Rectal smooth muscle tissue (tissue), 1 donor: ENCODE results near the gene VAMP2.

Experiments used
- H3K27ac ChIP-seq: one replicate; pipeline ENCODE4 v1.7.0; 2013; ENCODE audit warnings: low read depth, low read length, inconsistent platforms
- H3K27me3 ChIP-seq: one replicate; pipeline ENCODE4 v1.7.0; 2013; ENCODE audit warnings: low read length; ENCODE audit not compliant: control insufficient read depth, insufficient read depth
- H3K36me3 ChIP-seq: one replicate; pipeline ENCODE4 v1.7.0; 2013; ENCODE audit warnings: low read length; ENCODE audit not compliant: control insufficient read depth, insufficient read depth
- H3K4me1 ChIP-seq: one replicate; pipeline ENCODE4 v1.7.0; 2013; ENCODE audit warnings: low read length; ENCODE audit not compliant: control insufficient read depth, insufficient read depth
- H3K4me3 ChIP-seq: one replicate; pipeline ENCODE4 v1.7.0; 2013; ENCODE audit warnings: low read length
- H3K9ac ChIP-seq: one replicate; pipeline ENCODE4 v1.7.0; 2013; ENCODE audit warnings: low read length

VAMP2 gene

DNA sequence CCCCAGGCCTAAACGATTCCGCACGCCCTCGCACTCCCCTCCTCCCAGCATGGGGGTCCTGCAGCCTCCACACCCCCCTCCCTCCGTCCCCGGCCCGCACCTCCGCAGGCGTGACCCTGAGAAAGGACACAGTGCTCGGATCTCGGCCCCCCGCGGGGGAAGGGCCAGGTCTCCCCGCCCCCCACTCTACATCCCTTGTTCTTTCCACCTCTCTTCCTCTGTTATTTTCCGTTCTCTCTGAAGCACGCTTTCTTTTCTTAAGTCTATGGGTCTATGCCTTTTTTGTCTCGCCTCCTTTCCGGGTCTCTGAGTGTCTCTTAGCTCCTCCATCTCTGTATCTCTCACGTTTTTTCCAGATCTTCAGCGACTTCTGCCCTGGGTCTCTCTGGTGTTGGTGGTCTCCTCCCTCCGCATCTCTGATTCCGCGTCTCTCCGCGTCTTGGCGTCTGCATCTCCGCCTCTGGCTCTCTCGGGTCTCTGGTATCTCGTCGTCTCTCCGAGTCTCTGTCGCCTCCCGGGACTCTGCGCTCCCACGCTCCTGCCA, 36.7 kb downstream of the VAMP2 start:
- Histone ChIP-seq H3K27me3 (peaks cover 18% of the 10 kb centered on the region), H3K27ac (peak overlapping the region; percentile 6), H3K4me3 (peak overlapping the region; percentile 75), H3K9ac (no peak overlapping the region), H3K4me1 (peaks cover 18% of the 10 kb centered on the region), H3K36me3 (no peaks in the 10 kb centered on the region)

DNA sequence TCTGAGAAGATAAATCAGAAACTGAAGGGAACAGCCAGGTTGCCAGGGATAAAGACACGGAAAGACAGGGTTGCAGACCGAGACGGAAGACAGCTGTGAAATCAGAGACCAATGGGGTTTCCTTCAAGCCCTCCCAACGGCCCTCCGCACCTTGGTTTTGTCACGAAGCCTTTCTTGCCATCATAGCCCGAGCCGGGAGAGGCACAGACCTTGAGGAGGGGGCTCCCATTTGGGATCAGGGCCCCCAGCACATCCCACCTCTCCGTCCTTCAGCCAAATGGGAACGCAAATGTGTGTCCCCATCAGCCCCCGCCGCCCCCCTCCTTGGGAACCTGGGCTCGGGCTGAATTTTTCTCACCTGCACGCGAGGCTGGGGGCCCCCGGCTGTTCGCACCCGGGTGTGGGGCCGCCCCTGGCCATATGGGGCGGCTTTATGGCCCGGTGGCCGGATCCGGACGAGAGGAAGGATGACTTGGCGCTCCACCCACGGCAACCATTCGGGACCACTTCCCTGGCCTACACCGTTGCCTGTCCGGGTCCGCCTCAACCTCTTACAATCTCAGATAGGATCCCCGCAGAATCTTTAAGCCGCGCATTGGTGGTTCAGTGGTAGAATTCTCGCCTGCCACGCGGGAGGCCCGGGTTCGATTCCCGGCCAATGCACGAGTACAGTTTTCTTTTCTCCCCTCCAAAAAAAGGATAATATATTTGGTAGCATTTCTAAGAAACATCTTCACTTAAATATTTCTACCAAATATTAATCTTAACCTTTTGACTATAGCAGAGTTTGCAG, 37.4 kb downstream of the VAMP2 start:
- H3K27ac ChIP-seq: no peak overlapping the region
- H3K4me1 ChIP-seq: peaks cover 20% of the 10 kb centered on the region
- H3K4me3 ChIP-seq: peak overlapping the region; percentile 75
- no peaks in the 10 kb centered on the region for H3K36me3 ChIP-seq
- peaks cover 17% of the 10 kb centered on the region for H3K27me3 ChIP-seq
- no peak overlapping the region for H3K9ac ChIP-seq

GRCh38 chr17:8124350-8125153, 38.2 kb downstream of the VAMP2 start:
- no peak overlapping the region for H3K9ac ChIP-seq
- peak overlapping the region; percentile 75 for H3K4me3 ChIP-seq
- no peaks in the 10 kb centered on the region for H3K36me3 ChIP-seq
- H3K4me1 ChIP-seq: peaks cover 20% of the 10 kb centered on the region
- no peak overlapping the region for H3K27ac ChIP-seq
- H3K27me3 ChIP-seq: peaks cover 14% of the 10 kb centered on the region

DNA sequence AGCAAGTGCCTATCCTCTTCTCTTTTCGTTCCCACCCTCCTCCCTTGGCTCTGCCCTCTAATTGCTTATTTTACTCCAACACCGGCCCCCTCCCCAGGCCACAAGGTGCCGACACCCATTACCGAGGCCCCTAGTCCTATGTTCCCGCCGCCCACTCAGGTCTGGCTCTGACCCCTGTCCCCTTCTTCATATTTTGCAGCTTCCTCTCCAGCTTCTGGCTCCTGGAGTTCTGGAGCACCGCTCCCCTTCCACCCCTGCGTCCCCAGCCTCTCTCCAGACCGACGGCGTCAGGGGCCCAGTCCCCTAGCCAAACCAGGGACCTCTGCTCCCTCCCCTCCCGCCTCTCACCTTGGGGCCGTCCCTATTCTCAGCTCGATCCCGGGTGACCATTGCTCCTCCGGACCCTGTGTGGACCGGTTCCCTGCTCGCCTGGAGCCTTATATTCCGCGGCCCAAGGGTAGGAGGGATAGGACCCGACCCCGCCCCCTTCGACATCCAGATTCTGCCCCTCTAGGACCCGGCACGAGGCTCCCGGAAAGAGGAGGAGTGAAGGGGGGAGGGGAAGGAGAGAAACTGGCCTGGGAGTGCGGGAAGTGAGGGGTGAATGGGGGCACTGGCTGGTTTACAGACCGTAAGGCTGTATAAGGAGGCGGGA, 38.9 kb downstream of the VAMP2 start, which contains the start of gene HES7:
Gene HES7, minus strand, starts transcription at position 412 of the 655 bp plus-strand sequence. Its CDS starts 22 bp downstream, at position 390.
- Histone ChIP-seq H3K4me1 (peaks cover 20% of the 10 kb centered on the region), H3K9ac (no peak within 1 kb of the TSS), H3K27me3 (peaks cover 14% of the 10 kb centered on the region), H3K36me3 (no peaks in the 10 kb centered on the region), H3K27ac (no peak within 1 kb of the TSS), H3K4me3 (peak within 1 kb of the TSS; percentile 75)

- Histone ChIP-seq H3K36me3 (no peaks in the 10 kb centered on the region), H3K4me1 (peaks cover 25% of the 10 kb centered on the region), H3K27ac (no peak overlapping the region), H3K27me3 (peaks cover 17% of the 10 kb centered on the region), H3K9ac (no peak overlapping the region), H3K4me3 (peak overlapping the region; percentile 75)
Observed at GRCh38 chr17:8122924-8123694, 39.6 kb downstream of the VAMP2 start.

- no peak overlapping the region for H3K27ac ChIP-seq
Observed at GRCh38 chr17:8122422-8122923, 40.3 kb downstream of the VAMP2 start.

DNA sequence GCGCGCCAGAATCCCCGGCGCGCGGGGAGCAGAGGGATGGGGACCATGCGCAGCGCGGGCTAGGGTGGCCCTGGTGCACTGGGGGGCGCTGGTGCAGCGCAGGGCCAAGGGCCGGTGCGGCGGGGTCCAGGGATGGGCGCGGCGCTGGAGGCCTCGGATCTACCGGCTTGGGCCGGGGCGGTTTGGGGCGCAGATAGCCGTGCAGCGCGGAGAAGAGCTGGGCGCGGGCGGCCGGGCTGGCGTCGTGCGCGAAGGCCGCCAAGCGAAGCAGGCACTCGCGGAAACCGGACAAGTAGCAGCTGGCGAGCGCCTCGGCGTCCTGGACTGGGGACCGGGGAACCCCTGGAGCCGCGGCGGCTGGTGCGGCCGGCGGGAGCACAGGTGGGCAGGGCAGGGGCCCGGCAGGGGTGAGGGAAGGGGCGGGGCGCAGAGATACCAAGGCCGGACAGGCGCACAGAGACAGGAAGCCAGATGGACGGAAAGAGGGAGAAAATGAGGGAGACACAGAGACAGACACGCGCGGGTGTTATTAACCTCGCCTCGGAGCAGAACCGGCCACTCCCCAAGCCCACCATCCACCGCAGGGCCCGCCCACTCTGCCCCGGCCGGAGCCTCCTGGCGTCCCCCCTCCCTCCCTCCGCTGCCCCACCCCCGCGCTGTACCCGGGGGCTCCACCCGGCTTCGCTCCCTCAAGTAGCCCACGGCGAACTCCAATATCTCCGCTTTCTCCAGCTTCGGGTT, 40.9 kb downstream of the VAMP2 start:
- Histone ChIP-seq H3K27me3 (peaks cover 22% of the 10 kb centered on the region), H3K9ac (no peak overlapping the region), H3K36me3 (no peaks in the 10 kb centered on the region), H3K4me1 (peaks cover 29% of the 10 kb centered on the region), H3K27ac (no peak overlapping the region), H3K4me3 (peak overlapping the region; percentile 75)

More at GRCh38 chr17:8122422-8122923, 40.3 kb downstream of the VAMP2 start:
- Histone ChIP-seq H3K4me3 (peak overlapping the region; percentile 75), H3K9ac (no peak overlapping the region), H3K27me3 (peaks cover 21% of the 10 kb centered on the region), H3K36me3 (no peaks in the 10 kb centered on the region), H3K4me1 (peaks cover 29% of the 10 kb centered on the region)

- Histone ChIP-seq H3K9ac (no peak overlapping the region), H3K4me3 (peak overlapping the region; percentile 75), H3K27ac (no peak overlapping the region), H3K4me1 (peaks cover 29% of the 10 kb centered on the region), H3K27me3 (peaks cover 27% of the 10 kb centered on the region), H3K36me3 (no peaks in the 10 kb centered on the region)
Observed at GRCh38 chr17:8121407-8121680, 41.4 kb downstream of the VAMP2 start.

DNA sequence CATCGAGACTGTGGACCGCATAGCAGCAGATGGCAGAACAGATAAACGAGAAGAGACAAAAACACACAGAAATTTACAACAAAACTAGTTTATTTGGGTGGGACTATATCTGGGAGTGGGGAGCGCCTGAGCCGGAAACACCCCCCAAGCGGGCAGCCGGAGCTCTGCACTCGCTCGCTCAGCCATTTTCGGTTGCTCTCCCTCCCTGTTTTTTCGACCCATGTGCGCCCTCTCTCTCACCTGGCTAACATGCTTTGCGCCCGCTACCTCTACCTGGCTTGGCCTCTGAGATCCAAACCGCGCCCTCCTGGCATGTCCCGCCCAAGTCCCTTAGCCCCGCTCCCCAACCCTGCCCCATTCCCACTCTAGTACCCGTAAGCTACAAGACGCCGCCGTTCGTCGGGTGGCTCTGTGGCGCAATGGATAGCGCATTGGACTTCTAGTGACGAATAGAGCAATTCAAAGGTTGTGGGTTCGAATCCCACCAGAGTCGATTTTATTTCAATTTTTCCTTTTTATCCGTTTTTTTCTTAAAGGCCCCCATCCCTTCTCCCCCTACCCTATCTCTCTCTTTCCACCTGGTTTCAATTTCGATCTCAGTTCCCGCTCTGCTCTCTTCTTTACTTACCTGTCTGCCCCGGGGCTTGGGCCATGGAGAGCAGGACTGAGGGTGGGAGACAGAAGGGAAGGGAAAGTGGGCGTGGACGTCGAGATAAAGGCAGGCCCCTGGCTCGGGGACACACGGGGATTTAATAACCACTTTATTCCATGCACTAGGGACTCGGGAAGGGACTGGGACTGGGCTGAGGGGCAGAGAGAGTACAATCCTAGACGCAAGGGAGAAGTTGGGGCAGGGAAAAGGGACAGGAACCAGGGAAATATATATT, 42.0 kb downstream of the VAMP2 start:
- H3K4me3 ChIP-seq: peak overlapping the region; percentile 47
- H3K36me3 ChIP-seq: no peaks in the 10 kb centered on the region
- peaks cover 28% of the 10 kb centered on the region for H3K27me3 ChIP-seq
- H3K4me1 ChIP-seq: peaks cover 29% of the 10 kb centered on the region
- H3K27ac ChIP-seq: no peak overlapping the region
- H3K9ac ChIP-seq: no peak overlapping the region

GRCh38 chr17:8119581-8120519, 42.9 kb downstream of the VAMP2 start:
- Histone ChIP-seq H3K36me3 (no peaks in the 10 kb centered on the region), H3K4me1 (peaks cover 25% of the 10 kb centered on the region), H3K27ac (peak overlapping the region; percentile 62), H3K4me3 (peak overlapping the region; percentile 85), H3K9ac (no peak overlapping the region), H3K27me3 (peaks cover 28% of the 10 kb centered on the region)
